Stimulated activated CD4-positive, alpha-beta T cell treated with anti-CD3 and anti-CD28 coated beads, Interleukin-2, amount 100 ng/mL, for 4 hours (primary cell): ENCODE data around the gene RUNX2.
A peak's percentile ranks its signal among the peaks of the same experiment; 100 is the strongest.

ENCODE experiments used
- DNase-seq: peaks from one replicate; pipeline ENCODE4 v3.0.0-alpha.2; 2020; ENCODE audit warnings: low read depth

The RUNX2 gene

DNA sequence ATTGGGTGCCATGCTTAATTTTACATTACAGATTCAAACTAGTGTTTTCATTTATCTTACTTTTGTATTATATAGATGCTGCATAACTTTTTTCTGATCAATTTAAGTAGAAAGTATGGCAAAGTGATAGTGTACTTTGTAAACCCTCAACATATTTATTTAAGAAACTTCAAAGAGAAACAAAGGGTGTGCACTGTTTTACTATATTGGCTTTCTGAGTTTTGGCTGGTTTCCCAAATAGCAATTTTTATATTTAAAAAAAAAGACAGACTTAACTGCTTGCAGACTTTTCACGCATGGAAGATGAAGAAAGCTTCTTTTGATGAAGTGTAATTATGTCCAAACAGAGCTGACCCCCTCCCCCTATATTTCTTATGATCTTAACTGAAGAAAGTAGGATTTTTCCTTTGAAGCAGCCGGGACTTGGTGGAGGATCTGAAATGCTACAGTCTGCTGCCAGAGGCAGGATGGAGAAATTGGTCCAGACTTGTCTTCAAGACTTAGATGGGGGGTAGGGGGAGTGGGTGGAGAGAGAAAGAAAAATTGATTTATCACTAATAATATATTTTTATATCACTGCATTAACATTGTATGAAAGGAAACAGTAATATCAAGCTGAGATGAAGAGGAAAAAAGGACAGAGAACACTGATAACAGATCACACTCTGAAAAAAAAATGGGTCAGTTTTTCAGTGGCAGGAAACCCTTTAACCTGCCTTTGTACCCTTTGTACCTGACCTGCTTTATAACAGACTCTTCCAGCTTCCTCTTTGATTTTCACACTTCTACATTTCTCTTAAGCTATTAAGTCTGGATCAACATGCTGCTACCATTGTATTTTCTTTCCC, 105.6 kb downstream of the RUNX2 start:
- DNase-seq: no peak

DNA sequence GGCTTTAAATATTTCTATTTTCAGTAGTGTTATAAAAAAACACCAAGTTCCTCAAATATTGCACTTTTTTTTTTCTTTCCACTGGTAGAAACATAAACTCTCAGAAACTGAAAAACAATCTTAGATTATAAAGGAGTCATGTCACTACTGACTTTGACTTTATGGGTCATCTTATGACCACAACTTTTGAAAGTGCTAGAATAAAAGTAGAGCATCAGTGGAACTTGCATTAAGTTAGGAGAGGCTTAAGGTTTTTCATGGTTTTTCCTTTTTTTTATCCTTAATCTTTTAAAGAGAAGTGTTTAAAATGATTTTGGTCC, 106.2 kb downstream of the RUNX2 start:
- no peak for DNase-seq

DNA sequence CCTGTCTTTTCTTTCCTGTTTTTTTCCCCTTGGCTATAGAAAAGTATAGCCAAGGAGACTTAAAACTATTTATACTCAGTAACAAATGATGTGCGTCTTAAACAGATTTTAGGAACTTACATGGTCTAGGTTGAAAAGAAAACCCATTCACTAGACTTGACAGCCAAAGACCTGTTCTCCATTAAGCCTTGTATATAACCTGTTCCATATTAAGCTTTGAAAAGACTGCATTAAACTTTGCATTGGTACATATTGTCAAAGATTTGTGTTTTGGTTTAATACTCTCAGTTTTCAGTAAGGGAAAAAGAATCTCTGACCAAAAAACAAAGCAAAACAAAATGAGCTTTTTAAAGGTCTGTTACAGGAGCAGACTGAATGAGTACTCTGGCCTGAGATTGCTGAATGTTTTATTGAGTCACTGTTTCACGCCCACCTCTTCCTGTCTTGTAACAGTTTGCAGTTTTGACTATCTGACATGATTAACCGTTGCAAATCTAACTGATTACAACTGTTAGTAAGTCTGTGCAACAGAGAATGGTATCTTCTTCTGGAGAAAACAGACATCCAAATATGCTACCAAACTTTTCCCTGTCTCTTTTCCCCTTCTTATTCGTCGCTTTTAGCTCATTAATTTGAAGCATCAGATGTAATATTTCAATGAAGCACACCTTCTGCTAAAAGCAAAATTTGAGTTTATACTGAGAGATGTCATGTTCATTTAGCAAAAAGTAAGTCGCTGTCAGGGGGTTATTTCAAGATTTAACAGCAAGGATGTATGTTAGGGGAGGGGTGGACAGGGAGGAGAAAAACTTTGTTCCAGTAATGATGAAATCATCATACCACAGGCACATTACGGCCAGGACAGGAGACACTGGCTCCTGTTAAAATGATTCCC, 108.7 kb downstream of the RUNX2 start:
- DNase-seq: peak; percentile 43

DNA sequence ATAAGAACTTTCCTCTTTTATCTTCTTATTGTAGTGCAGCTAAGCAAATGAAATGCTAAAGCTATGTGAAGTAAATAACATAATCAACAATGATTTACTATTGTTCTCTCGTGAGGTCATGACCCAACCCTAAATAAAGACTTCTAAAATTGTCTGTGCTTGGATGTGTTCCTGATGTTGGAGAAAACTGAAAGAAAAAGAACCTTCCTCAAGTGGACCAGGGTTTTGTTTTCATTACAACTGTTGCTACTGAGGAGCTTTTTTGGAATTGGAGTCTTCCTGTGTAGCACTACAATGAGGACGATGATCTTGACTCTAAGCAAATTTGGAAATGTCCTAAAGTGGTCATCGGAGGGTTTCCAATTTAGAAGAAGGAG, 109.3 kb downstream of the RUNX2 start:
- no peak for DNase-seq

DNA sequence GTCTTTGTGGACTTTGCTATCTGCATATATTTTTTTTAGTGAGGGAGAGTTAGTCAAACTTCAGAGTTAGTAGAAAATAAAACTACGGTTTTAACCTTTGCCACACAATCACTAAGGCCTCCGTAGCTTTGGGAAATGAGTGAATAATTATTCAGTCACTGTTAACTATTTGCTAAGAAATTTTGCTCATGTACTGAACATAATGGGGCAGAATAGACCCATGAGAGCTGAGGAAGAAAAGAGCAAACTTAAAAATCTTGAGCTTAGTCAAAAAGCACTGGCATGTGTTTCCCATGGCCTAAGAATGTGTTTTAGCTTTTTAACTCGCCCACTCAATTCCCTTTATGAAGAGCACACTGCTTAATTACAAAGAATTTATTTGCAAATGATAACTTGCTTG, 110.0 kb downstream of the RUNX2 start:
- no peak for DNase-seq

DNA sequence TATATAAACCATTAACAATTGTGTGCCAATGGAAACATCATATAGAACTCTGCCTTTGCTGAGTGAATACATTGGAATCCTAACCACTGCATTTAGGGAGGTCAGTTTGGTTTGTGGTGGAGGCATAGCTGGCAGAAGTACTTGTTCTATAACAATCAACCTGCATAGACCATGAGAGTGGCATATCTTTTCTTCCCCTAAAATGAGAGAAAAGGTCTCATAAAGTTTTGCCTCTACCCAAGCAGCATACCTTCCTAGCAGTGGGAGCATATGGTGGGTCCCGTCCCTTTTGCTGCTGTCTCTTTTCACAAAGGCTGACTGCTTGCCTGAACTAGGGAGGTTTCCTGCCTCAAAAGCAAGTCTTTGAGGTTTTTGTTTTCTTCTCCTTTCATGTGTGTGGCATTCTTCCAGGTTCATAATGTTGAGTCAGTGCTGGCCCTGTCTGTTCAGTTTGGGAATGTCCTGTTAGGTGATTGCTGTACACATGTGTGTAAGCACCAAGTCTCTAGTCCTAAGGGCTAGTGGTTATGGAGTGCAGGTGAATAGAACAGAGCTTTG, 110.8 kb downstream of the RUNX2 start:
- no peak for DNase-seq

DNA sequence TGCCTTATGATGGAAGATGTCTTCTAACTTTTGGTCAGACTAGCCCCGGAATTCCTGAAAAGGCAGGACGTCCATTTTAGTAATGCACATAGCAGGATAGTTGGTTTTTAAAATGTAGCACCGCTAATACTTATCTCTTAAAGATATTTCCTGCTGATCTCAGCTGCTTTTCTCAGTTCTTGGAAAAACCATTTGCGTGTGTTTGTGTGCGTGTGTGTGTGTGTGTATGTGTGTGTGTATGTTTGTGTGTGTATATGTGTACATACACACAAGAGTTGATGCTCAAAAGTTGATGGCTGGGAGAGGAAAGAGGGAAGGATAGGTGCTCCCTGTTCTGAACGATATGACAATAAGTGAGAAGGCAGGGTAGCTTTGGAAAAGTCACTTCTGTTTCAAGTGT, 111.3 kb downstream of the RUNX2 start:
- DNase-seq: no peak

DNA sequence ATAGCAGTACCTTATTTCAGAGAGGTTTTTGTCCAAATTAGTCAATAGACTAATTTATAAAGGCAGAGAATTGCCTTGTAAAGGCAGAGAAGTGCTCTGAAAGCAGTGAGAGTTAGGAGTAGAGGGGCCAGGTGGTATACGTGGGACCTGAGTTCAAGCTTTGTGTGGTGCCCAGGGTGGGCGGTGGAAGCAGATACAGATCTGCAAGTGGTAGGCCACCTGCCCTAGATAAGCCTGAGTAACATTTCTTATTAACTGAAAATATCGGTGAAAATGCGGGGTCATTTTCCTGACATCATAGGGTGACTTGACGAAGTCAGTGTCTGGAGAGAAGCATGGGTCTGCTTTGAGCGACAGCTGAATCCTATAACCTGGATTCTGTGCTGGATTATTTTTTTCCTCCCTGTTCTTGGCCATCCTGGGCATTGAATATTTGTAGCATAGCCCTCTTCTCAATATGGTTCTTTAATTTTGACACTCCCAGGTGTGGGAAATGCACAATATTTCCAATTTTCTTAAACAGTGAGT, 111.8 kb downstream of the RUNX2 start:
- no peak for DNase-seq

DNA sequence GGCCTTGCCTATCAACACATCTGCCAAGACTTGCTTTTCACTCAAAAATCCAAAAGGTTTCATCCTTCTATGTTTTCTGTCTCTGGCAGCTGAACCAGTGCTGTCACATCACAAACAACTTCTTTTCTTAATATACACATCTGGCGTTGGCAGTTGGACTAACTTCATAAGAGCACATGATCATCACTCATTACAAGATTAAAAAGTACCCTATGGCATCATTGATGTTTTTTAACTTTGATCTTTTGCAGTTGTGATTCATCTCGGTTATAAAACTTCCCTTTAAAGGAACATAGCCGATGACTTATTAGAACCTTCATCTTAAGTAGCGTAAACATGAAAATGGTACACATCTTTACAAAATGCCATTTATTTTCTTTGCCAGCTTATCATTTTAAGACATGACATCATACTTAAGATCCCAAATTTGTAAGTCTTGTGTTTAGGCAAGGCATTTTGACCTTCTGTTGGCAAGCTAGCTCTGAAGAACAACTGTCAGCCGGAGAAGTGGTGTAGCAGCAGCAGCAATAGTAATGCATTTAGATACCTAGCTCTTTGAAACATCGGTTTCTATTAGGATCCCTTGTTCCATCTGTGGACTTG, 113.8 kb downstream of the RUNX2 start:
- DNase-seq: no peak

DNA sequence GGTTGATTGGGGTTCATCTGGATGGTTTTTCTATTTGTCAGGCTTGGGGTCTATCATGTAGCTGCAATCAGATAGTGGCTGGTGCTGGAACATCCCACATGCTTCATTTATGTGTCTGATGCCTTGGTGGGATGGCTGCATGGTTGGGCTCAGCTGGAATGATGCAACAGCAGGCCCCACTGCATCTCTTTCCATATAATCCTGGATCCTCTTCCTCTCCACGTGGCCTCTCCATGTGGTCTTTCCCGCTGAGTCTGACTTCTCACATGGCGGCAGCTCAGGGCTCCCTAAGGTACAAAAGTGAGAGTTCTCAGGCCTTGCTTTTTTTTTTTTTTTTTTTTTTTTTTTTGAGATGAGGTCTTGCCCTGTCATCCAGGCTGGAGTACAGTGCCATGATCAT, 114.6 kb downstream of the RUNX2 start:
- no peak for DNase-seq

DNA sequence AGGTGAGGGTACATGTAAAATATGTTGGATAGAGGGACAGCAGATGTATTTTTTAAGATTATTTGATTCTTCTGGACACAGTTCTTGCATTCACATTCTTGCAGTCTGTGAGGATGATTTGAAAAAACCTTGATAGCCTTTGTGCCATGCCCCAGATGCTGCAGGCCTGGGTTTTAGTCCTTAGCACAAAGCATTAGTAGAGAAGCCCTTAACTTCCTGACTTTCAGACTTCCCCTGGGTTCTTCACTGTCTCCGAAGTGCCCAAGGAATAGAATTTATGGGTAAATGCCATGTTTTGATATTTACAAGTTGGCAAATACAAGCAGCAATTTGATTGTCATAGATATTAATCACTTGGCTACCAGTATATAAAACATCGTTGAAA, 117.2 kb downstream of the RUNX2 start:
- DNase-seq: no peak

DNA sequence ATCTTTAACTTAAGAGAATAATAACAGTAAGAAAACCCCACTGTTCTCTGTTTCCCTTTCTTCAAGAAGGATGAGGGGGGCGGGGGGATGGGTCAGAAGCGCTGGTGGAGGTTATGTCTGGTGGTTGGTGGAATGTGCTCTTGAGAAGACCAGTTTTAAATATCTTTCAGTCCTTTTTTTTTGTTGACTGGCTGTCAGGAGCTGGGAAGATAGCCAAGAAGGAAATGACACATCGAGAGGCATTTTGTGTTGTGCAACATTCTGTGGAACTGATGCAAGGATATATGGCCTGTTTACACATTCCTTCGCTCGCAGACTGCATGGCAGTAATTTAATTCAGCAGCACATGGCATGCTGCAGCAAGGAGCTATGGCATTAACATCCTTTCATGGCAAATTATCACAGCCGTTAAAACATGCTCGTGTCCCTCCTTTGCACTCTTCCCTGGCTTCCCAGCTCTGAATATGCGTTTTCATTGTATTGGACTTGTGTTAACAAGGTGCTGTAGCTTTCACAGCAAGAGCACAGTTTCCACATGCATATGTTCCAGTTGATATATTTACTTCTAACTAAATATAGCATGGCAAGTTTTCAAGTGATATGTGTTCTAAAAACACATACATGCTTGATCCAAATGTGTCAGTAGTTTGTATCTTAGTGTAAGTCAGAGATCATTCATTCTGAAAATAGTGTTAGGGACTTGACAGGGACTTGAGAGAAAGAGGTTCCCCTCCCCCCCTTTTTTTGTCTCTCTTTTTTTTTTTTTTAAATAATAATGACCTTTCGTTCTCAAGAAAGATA, 117.8 kb downstream of the RUNX2 start:
- DNase-seq: no peak

DNA sequence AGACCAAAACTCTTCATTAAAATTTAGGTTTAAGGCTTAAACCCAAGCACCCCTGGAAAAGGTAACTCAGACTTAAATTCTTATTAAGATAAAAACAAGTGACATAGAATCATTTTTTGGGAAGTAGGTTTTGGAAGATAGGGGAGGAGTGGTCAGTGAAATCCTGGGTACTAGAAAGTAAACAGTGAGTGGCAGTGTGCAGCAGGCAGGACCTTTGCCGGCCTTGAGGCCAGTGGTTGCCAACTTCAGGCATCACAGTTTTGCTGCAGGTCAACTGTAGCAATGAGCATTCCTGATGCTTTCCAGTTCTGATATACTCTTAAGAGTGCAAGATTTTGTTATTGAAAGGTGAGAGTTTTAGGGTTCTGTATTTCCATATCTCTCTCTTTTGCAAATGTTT, 118.9 kb downstream of the RUNX2 start:
- no peak for DNase-seq

DNA sequence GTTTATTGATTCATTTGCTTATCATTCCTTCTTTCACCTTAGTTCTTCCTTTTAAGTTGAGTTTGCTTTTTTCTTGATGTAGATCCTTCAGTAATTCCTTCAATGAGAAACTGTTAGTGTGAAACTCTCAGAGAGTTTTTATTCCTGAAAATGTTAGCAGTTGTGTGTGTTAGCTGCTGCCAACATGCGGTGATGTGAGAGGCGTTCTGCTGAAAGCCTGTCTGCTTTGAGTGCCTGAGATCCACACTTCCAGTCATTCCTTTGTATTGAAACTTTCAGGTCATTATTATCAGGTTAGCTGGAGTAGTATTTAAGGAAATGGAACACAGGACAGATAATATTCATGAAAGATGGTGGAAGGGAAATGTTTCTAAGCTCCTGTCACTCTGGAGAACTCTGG, 119.6 kb downstream of the RUNX2 start:
- no peak for DNase-seq

DNA sequence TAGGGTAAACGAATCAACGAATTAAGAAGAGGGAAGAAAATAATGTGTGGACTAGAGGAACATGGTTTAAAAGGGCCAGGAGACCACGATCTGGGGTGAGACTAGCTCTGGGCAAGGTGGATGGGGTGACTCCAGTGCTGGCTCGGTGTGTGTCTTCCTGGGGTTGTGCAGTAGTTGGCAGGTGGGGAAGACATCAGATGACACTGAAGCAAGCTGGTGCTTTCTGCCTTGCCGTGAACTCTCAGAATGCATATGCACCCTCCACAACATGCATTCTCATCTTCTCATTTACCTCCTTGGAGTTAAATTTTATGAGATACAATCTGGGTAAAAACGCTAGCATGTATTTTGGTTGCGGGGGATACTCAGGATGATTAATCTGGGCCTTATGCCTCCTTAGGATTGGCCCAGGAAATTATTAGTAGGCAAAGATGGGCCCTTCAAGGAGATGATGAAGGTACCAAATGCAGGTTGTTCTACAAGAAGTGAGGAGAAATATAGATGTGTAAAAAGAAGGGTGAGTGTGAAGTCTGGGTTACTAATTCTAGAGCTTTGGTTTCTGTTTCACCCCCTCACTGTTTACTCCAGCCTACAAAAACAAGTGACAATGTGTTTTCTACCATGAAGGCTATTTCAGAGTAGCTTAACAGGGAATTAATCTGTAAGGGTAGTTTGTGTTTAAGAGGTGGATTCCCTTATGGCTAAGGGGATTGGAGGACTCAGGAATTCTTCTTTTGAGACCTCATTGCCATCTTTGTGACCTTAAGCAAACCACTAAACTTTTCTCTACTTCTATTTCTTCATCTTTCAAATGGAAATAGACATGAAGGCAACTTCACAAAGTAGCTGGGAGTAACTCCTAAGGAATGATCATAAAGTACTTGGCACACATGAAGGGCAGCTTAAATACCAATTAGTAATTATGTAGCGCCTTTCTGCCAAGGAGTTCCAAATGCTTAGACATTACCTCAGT, 120.6 kb downstream of the RUNX2 start:
- DNase-seq: no peak

DNA sequence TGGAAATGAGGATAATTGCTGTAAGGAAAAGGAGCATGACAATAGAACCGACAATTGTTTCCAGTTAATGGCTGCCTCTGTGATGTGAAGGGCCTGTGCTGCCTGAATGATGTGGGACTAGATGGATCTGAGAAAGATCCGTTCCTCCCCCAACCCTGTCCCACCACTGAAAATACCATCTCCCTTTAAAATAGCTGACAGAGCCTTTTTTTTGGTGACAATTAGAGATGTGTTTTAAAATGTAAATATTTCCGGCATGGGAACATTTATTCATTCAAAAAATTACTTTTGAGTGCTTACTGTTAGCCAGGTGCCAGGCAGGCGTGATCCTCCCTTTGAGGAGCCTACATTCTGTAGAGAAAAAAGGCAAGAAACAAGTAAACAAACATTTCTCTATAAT, 122.0 kb downstream of the RUNX2 start:
- DNase-seq: no peak

DNA sequence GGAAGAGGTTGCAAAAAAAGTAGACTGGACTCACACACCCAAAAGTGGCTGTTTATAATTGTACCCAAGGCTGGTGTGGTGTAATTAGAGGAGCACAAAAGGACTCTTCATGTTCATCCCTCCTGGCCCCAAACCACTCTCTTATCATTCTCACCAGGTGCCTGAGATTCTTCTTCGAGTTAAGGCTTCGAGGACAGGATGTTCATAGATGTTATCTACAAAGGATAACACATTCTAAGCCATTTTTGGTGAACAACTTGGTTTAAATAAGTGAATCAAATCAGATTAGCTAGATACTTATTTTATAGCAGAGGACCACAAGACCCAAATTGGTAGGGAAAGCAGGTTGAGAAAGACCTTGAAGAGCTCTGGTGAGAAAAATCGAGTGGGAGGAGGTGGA, 122.7 kb downstream of the RUNX2 start:
- DNase-seq: no peak

DNA sequence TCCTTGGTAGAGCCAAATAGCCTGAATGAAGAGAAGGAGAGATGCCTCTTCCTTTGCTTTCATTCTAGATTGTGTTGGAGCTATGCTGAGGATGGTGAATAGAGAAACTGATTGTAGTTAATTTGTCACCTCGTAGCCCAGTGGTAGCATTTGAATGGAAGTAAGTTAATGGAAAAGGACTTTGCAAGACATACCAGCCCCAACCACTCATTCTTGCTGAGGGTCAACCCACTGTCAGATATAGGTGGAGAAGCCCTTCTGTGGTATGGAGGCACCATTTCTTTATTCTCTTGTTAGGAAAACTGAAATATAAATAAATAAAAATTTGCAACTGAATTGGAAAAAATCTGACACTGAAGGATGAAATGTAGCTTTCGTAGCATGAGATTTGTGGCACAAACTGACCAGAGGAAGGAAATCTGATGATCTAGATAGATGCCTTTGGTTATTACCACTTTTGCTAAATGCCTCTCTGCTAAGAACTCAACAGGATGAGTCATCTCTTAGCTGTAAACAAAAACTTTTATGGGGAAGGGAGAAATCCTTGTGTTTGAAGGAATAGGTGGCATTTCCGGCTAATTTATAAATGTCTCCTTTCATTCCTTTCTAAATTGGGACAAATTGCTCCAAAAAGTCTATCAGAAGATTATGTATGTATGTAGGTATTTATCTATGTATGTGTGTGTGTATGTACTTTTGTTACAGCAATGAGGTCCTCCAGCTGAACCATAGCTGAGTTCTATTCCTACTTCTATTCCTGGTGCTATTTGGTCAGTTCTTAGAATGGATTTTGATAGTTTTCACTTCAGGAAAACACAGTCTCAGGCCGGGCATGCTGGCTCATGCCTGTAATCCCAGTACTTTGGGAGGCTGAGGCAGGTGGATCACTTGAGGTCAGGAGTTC, 126.1 kb downstream of the RUNX2 start:
- no peak for DNase-seq

DNA sequence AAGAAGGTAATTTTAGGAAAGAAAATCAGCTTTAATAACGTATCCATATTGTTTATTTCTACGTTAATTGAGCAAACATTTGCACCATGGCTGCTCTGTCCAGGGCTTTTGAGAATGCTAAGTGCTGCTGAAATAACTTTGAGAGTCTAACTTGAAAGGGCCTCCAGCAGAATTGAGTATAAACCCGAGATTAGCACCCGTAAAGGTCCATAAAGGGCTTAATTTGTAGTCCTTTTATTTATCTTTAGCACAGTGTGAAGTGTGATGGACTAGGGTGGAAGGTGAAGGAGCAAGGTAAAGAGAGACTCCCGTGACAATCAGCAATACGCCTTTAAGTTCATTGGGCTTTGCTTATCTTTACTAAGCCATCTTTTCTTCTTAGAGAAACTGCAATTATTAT, 127.3 kb downstream of the RUNX2 start:
- no peak for DNase-seq
